ENCODE data around the gene LMO2.
A peak's percentile ranks its signal among the peaks of the same experiment; 100 is the strongest.
"Not testable (repeated sequence)": the region's sequence is repeated elsewhere in the genome, so short reads cannot be mapped to it uniquely, and the experiment has no call there.

LMO2 gene

DNA sequence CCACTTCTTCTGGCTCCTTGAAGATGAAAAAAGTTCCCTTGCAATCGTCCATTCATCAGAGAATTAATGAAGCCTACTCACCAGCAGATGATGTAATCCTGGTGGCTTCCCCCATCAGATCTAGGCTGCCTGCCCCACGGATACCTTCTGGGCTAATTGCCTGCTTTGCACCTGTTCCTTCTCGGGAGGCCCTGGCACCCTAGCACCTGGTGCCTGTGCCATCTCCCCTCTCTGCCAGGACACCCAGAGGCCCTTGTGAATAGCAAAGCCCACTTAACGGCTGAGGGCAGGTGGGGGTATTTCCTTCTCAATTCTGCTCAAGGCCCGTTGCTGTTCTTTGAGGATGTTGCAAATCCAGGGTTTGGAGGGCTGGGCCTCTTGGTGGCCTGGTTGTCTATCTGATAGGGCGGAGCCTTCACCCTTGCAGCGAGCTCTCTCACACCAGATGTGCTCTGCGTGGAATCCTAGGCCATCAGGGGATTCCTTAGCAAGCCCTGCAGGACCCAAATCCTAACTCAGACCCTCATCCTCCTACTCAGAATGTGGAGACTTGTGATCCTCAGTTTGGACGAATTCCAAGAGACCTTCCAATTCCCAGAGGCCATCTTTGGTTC, at the start of gene LMO2:
Gene LMO2, minus strand, starts transcription at position 363 of the 614 bp plus-strand sequence. CDS start 22,360 bp downstream, outside the sequence.
- peak; percentile 77 to 97 (median 89) for DNase-seq

DNA sequence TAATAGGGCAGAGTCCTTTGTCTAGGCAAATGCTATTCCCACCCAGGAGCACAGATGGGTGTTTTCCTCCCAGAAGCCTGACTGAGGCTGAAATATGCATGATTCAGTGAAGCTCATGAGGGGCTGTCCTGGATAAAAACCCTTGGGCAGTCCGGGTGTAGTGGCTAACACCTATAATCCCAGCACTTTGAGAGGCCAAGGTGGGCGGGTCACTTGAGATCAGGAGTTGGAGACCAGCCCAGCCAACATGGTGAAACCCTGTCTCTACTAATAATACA, 48.6 kb upstream of the LMO2 start:
- DNase-seq: no peak

DNA sequence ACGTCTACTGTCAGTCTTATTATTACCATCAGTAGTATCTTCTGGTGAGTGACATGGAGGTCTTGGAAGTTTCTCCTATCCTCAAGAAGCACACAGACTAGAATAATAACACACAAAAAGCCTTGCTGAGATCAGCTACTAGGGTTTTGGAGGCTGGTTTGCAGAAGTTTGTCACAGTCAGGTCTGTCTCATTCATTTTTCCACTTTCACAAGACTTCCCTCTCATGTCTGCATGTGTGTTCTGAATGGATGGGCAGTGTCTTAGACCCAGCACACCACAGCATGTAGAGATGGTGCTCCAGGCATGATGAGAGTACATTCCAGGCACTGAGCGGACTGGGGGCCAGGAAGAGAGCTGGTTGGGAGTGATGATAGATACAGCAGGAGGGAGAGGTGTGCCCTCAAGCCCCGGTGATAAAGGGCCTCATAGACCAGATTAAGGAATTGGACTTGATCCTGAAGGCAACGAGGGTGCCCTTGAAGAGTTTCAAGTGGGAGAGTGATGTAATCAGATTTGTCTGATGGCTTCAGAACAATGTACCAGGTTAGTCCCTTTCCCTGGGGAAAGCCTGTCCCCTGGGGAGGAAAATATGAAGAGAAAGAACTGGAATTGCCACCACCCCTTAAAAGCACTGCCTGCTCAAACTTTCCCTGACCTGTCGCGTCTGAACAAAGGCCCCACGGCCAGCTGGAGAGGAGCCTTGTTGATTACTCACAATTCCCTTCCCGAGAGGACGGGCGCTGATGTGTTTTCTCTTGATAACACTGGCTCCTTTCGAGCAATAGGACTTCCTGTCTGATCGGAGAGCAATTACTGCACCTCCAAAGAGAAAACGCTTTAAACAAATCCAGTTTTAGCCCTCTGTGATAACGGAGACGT, 45.1 kb upstream of the LMO2 start:
- DNase-seq: peak in 2 of 3 experiments; percentile 31 to 45

DNA sequence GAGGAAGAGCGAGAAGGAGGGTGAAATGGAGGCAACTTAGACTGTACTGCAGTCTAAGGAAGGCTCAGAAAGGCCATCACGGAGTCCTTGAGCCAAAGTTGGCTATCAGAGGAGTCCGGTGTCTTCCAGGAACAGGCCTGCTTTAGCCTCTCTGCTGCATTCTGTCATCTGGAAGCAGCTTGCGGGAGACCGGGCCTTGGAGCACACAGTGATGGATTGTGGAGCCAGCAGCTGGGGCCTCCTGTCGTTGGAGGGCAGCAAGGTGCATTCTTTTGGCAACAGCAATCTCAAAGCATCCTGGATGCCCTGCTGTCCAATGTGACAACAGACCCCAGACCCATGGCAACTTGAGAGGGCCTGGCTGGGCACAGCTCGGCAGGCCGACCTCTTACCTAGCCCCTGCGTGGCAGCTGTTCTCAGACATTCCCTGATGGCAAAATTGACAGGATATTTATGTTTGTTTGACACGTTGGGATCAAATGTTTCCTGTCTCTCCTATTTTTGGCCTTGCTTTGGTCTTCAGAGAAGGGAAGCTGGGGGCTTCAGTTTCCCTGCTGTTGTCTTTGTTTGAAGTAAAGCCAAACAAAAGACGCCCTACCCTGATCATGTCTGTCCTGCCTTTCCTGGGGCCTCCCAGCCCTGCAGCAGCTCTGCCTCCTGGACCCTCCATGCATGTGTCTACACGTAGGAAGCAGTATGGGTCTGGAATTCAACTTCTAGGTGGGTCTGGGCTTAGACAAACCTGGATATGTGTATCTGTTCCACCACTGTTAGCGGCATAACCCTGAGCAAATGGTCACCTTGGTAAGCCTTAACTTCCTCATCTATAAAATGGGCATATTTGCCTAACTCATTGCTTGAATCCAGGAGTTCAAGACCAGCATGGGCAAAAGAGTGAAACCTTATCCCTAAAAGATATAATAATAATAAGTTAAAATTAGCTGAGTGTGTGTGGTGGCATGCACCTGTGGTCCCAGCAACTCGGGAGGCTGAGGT, 43.9 kb upstream of the LMO2 start:
- no peak for DNase-seq

DNA sequence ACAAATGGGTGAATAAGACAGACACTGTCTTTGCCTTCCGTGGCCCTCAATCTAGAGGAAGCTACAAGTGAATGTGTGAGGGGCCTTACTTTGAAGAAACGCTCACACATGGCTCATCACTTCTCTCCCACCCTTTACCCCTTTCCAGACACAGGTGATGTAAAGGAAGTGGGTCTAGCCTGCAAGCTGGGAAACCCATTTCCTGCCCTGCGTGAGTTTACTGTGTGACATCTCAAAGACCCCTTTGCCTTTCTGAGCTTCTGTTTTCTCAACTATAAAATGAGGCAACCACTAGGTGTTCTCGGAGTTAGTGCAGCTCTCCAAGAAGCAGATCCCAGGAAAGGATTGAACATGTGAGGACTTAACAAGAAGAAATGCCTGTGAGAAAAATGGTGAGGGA, 43.1 kb upstream of the LMO2 start:
- no peak for DNase-seq

DNA sequence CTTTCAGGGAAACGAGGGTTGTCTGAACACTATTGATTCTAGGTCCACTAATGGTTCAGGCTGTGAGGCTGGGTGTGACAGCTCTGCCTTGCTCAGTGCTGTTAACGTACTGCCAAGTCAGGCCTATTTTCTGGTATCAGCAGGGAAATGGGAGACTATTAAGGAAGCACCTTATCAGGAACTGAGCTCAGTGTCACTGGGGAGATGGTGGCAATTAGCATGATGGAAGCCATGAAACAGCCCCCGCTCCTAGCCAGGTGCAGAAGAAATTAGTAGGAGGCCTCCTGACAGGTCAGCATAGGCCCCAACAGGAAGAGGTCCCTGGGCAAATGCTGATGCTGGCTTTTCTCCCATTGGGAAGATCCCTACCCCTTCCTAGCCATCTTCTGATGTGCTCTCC, 42.6 kb upstream of the LMO2 start:
- no peak for DNase-seq

DNA sequence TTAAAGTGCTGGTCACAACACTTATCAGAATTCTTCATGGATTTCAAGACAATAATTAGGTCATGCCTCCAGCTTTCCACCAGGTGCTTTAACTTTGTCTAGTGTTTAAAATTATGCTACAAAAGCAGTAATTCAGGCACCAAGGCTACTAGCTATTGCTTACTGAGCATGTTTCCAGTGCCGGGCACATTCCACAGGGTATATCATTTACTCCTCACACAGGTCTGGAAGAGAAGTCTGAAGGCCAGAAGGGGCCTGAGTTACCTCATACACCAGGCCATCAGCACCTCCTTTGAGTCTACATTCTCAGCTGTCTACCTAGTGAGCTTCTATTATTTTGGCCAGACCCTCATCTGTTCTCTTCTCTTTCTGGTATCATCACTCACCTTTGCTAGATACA, 41.7 kb upstream of the LMO2 start:
- DNase-seq: no peak

DNA sequence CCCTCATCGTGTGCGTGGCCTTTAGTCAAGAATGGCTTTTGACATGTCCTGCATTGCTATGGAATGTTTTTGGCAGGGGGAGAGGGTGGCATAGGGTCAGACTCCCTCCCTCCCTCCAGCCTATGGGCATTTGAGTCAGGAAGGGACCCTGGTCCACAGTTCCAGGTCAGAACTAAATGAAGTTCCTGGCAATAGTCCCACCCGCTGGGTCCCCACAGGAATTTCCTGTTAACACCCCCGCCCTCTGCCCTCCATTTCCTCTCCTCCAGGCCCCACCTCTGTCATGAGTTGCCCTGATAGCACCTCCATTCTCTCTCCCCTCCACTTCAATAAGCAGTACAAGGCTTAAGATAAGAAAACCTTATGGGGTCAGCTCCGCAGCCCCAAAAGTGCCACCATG, 40.8 kb upstream of the LMO2 start:
- DNase-seq: no peak

DNA sequence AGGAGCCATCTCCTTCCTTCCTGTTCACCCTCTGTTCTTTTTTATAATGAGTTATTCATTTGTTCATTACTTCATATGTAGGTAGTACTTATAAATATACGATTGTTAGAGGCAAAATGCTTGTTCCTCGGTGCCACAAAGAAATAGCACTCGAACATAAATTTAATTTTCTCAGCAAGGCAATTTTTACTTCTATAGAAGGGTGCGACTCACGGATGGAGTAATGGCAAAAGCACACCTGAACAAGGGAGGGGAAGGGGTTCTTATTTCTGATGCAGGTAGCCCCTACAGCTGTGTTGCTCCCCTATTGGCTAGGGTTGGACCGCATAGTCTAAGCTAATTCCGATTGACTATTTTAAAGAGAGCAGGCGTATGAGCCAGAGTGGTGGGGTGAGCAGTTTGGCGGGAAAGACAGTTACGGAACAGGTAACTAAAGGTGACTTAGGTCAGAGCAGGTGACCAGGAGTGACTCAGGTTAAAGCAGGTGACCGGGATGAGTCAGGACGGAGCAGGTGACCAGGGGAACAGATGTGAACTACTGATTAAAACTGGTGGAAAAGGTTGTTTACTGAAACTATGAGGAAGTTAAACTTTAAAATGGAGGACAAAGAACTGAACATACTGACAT, 40.0 kb upstream of the LMO2 start:
- not testable (repeated sequence) for DNase-seq

DNA sequence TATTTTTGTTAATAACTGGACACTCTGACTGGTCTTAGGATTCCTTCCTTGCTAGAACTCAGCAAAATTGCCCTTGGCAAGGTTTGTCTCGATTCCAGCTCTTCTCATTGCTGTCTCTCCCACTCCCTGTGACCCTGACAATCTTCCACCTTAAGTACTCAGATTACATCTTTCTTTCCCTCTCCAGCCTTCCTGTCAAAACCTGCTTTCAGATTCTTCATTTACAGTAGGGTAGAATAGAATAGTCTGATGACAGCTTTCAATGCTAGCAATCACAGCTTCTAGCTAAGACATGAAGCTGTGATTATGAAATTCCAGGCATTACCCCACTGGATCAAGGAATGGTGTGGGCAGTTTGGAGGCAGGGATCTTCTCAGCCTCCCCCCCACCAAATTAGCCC, 39.2 kb upstream of the LMO2 start:
- DNase-seq: no peak

DNA sequence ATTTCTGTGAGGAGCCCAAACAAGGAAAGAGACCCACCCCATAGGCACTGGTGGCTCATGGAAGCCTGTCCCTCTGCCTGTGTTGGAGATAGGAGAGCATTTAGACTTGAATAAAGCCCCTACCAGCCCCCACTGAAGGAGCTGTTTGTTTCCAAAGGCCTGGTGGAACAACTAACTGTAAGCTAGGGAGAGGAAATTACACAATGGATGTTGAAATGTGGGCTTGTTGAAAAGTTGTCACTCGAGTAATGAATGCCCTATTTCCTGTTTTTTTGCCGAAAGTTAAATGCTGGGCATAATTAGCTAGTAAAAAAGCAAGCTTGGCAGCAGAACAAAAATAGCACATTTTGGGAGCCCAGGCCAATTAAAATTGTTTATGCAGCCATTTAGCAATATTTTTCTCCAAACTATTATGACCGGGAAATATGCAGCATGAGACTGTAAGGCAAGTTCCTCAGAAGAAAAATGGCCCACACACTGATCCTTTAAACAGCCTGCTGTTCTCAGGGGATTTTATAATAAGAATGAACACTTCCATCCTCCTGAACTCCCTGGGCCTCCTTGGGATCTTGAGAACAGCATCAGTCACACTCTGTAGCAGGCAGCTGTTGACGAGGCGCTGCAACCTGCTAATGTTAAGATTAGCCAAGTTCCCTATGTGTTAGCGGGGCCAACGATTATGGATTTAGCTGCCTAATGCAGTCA, 38.6 kb upstream of the LMO2 start:
- peak in 1 of 3 experiments; percentile 28 for DNase-seq

DNA sequence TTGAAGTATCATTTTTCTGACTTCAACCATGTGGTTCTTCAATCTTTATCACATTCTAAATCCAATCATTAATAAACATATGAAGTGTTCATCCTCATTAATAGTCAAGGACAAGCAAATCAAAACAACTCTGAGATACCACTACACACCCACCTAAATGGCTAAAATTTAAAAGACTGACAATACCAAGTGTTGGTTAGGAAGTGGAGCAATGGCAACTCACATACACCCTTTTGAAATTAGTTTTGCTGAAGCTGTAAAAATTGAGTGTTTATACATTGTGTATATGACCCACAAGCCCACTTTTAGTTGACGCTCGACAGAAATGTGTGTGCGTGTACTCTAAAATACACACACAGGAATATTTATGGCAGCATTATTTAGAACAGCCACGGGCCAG, 36.7 kb upstream of the LMO2 start:
- no peak for DNase-seq

DNA sequence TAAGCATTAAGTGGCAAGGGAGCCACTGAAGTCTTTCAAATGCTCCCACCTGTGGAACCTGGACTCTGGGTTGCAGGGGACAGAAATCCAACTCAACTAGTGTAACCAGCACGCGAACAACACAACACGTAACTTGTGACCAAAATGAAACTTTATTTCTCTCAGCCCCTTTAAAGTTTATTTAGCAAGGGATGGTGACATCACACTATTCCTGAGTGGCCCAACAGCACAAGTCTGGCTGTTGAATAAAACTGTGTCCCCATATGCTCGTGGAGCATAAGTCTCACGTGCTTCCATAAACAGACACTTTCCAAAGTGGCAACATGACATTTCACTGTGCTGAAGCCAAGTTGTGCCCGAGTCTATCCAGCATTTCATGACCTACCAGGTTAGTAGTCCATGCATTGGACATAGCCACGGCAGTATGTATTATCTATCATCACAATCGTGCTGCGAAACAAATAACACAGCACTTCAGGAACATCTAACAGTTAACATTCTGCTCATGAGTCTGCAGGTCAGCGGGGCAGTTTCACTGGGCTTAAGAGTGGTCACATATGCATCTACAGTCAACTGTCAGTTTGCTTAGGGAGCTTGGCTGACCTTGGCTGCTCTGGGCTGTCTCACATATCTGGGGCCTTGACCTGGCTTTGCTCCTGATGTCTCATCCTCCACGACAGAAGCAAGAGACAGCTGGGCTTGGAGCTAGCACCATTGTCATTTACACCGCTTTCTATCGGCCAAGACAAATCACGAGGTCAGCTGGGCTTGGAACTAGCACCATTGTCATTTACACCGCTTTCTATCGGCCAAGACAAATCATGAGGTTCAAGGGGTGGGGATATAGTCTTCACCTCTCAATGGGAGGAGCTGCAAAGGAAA, 35.0 kb upstream of the LMO2 start:
- no peak for DNase-seq

DNA sequence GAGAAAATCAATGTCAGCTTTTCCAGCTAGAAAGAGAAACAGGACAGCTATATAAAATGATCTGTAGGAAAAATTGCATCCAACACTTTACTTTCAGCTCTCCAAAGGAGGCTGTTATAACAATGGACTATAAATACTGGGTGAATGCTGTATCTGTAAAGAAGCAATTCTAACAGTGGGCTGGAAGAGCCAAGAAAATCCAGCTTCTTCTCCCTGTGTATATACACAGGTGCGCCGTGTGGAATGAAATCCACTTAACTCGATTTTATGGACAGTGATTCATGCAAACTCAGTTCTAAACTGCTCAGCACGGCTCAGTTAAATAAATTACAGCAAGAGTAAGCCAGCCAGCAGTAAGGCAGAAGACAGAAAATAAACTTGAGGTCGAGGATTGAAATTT, 32.5 kb upstream of the LMO2 start:
- no peak for DNase-seq

DNA sequence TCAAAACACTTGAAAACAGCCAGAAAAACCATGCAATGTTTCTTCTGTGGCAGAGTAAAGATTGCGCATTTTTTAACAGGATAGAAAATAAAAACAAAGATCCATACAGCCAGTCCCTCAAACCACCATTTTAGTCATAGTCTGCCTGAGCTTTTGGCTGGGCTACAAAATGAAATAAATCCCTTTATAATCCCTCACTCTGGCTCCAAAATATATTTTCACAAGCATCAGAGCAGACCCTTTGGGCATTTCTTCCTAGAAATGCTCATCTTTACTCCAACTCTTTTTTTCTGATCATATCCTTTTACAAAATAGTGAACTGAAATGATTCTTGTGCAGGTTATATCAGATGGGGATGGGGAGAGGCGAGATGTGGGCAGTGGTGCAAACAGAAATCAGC, 31.8 kb upstream of the LMO2 start:
- DNase-seq: no peak

DNA sequence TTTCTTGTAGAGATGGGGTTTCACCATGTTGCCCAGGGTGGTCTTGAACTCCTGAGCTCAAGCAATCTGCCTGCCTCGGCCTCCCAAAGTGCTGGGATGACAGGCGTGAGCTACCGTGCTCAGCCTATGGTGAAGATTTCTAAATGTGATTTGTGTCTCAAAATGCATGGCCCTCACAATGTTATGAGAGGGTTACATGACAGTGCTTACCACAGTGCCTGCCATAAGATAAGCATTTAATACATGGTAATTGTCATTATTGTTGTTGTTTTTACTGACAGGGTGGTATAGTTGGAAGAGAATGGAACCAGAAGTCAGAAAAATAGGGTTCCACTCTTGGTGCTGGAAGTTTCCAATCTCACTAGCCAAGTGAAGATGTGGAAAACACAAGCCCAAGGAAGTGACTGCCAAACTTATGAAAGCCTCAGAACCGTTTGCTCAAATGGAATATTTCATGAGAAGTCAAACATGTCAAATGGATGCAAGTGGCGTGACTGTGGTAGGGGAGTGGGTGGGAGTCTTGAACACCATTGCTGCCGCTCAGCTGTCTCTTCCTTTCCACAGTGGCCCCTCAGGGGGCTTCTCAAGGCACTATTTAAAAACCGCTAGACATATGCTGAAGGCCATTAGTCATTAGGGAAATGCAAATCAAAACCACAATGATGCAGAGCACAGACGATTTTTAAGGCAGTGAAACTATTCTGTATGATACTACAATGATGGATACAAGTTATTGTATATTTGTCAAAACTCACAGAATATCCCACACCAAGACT, 29.1 kb upstream of the LMO2 start:
- DNase-seq: no peak

DNA sequence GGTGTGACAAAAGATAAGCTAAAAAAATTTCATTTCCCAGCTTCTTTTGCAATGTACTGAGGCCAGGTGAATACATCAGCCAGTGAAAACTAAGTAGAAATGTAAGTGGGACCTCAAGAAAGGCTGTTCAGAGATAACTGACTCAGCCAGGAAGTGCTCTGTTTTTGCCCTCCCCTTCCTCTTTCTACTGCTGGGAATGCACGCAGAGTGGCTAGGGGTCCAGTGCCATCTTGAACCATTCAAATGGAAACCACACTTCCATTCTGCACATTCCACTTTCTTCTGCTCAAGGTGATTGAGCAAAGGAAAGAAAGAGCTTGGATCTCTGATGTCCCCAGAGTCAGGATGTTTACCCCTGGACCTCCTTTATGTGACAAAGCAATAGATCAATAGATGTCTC, 27.8 kb upstream of the LMO2 start:
- DNase-seq: no peak

DNA sequence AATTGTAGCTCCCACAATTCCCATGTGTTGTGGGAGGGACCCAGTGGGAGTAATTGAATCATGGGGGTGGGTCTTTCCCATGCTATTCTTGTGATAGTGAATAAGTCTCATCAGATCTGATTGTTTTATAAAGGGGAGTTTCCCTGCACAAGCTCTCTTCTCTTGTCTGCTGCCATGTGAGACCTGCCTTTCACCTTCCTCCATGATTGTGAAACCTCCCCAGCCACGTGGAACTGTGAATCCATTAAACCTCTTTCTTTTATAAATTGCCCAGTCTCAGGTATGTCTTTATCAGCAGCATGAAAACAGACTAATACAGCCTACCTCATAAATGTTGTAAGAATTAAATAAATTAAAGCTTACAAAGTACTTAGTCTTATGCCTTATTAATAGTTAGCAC, 25.5 kb upstream of the LMO2 start:
- DNase-seq: not testable (repeated sequence)

DNA sequence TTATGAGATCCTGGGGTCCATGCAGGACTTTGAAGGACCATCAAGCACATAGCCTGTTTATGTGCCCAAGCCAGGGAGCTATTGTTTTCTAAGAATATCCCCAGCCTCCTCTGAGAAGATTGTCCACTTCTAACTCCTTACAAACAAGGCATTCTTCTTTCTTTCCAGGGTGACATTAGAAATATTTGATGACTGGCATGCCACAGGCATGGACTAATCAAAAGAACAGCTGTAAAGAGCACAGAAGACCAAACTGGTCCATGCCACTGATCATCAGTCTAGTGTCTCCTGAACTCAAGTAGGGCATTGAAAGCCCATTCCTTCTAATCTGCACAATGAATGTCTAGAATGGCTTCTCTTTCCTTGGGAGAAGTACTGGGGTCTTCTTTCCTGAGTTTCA, 24.9 kb upstream of the LMO2 start:
- no peak for DNase-seq

DNA sequence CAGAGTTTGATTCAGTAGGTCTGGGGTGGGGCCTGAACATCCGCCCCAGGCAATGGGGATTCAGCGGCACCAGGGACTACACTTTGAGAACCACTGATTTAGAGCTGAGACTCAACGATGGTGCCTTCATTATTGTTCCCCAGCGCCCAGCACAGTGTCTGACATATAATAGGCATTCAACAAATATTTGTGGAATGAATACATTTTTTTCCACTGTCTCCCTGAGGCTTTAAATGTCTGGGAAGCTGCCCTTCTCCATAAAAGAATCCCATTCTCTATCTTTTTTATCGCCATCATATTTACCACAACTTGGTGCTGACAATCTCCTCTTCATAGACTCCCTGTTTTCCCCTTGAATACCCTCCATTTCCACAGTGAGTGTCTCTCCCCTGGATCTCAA, 23.6 kb upstream of the LMO2 start:
- no peak for DNase-seq

DNA sequence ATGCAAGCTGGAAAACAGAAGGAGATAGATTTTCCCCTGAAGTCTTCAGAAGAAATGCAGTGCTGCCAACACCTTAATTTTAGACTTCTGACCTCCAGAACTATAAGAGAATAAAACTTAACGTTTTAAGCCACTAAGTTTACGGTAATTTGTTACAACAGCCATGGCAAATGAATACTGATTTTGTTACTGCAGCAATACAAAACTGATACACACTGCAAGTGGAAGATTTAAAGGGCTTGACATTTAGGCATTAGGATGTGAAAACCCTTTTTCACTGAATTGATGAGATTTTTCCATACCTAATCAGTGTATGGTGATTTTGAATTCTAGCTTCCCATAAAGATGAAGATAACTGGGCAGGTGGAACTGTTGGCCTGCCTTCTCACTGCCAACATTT, 22.1 kb upstream of the LMO2 start:
- DNase-seq: no peak
